GM23338 (cell line): ENCODE measurements around the gene LCE1A. TPM values are rescaled to one million over a fixed set of nuclear protein-coding genes. Genes with fewer than 3 reads are reported as not detected.

Source experiments
- ATAC-seq: fragments of 200-7000 bp; cut with Tn5 transposase; 3 replicates; pipeline ENCODE4 v1.9.1; 2020
- DNase-seq: peaks from one replicate; pipeline ENCODE4 v3.0.0-alpha.2; 2015; ENCODE audit warnings: low spot score
- H2AFZ ChIP-seq: fragments of 200-600 bp; sonication (generic); 2 replicates; pipeline ENCODE4 v1.8.0; 2016; ENCODE audit warnings: antibody characterized with exemption, mild to moderate bottlenecking, moderate library complexity
- H3F3A ChIP-seq: fragments of 200-600 bp; sonication (generic); replicated peaks from 2 replicates; pipeline ENCODE4 v1.8.0; 2017; ENCODE audit warnings: antibody characterized with exemption, mixed run types, low read depth
- H3K27ac ChIP-seq: fragments of 200-600 bp; sonication (generic); 2 replicates; pipeline ENCODE4 v1.6.1; 2016; ENCODE audit warnings: low read depth
- H3K27me3 ChIP-seq: fragments of 200-600 bp; sonication (generic); 2 replicates; pipeline ENCODE4 v1.8.0; 2016; ENCODE audit warnings: mild to moderate bottlenecking, mixed run types, moderate library complexity; ENCODE audit not compliant: insufficient read depth
- H3K36me3 ChIP-seq: fragments of 200-600 bp; sonication (generic); 2 replicates; pipeline ENCODE4 v1.8.0; 2016; ENCODE audit warnings: mild to moderate bottlenecking; ENCODE audit not compliant: insufficient read depth
- H3K4me1 ChIP-seq: fragments of 200-600 bp; sonication (generic); 2 replicates; pipeline ENCODE4 v1.8.0; 2016; ENCODE audit warnings: mild to moderate bottlenecking, moderate library complexity; ENCODE audit not compliant: insufficient read depth
- H3K4me2 ChIP-seq: fragments of 200-600 bp; sonication (generic); 2 replicates; pipeline ENCODE4 v1.7.1; 2017; ENCODE audit warnings: mixed run types
- H3K4me3 ChIP-seq: fragments of 200-600 bp; sonication (generic); 2 replicates; pipeline ENCODE4 v1.6.1; 2016; ENCODE audit warnings: mixed run types
- H3K79me2 ChIP-seq: fragments of 200-600 bp; sonication (generic); replicated peaks from 2 replicates; pipeline ENCODE4 v1.8.0; 2017; ENCODE audit warnings: mild to moderate bottlenecking; ENCODE audit not compliant: insufficient read depth
- H3K9me2 ChIP-seq: fragments of 200-600 bp; sonication (generic); 2 replicates; pipeline ENCODE4 v1.8.0; 2017; ENCODE audit not compliant: insufficient read depth
- H4K20me1 ChIP-seq: fragments of 200-600 bp; sonication (generic); replicated peaks from 2 replicates; pipeline ENCODE4 v1.8.0; 2017; ENCODE audit warnings: mild to moderate bottlenecking; ENCODE audit not compliant: insufficient read depth
- H3K27ac Mint-ChIP-seq: 2 replicates; pipeline ENCODE4 v1.8.0; 2020; ENCODE audit warnings: inconsistent platforms, mild to moderate bottlenecking, moderate library complexity, mixed read lengths
- H3K27me3 Mint-ChIP-seq: 3 replicates; pipeline ENCODE4 v1.8.0; 2022; ENCODE audit warnings: low read depth, mild to moderate bottlenecking, moderate library complexity, mixed read lengths, inconsistent platforms; ENCODE audit not compliant: insufficient read depth, poor library complexity
- H3K36me3 Mint-ChIP-seq: 3 replicates; pipeline ENCODE4 v1.8.0; 2021; ENCODE audit warnings: low read depth, mild to moderate bottlenecking, inconsistent platforms, moderate library complexity, mixed read lengths
- H3K4me1 Mint-ChIP-seq: 3 replicates; pipeline ENCODE4 v1.8.0; 2020; ENCODE audit warnings: mild to moderate bottlenecking, inconsistent platforms, mixed read lengths
- H3K4me3 Mint-ChIP-seq: 3 replicates; pipeline ENCODE4 v1.8.0; 2021; ENCODE audit warnings: moderate library complexity, mild to moderate bottlenecking, inconsistent platforms, mixed read lengths
- H3K9me3 Mint-ChIP-seq: 3 replicates; pipeline ENCODE4 v1.8.0; 2020; ENCODE audit warnings: moderate library complexity, mild to moderate bottlenecking, inconsistent platforms, mixed read lengths
- CREB1 ChIP-seq: fragments of 250-450 bp; sonication (Bioruptor Pico); IDR thresholded peaks from 2 replicates; pipeline ENCODE4 v1.5.0; 2020; ENCODE audit warnings: low read depth, mild to moderate bottlenecking, moderate library complexity
- EZH2 ChIP-seq: fragments of 200-600 bp; sonication (generic); IDR thresholded peaks from one replicate; pipeline ENCODE4 v1.8.0; 2017; ENCODE audit warnings: antibody characterized with exemption, mild to moderate bottlenecking, low read depth; ENCODE audit not compliant: unreplicated experiment
- JUNB ChIP-seq: IDR thresholded peaks from one replicate; pipeline ENCODE4 v1.6.1; 2016; ENCODE audit warnings: antibody characterized with exemption; ENCODE audit not compliant: unreplicated experiment
- POLR2AphosphoS5 ChIP-seq: IDR thresholded peaks from 2 replicates; pipeline ENCODE4 v1.6.1; 2016; ENCODE audit warnings: antibody characterized with exemption, low read depth
- ZNF114 ChIP-seq: fragments of 250-450 bp; sonication (Bioruptor Pico); IDR thresholded peaks from 2 replicates; pipeline ENCODE4 v1.5.0; 2020; ENCODE audit warnings: mild to moderate bottlenecking, moderate library complexity
- polyA plus RNA-seq: library from polyadenylated mRNA; unstranded; fragments of >200 nt; fragmentation: Nextera tagmentation; extraction: Ambion mirVana; gene quantifications from 2 replicates; pipeline ENCODE4 v1.2.1, GENCODE V29; 2016
- total RNA-seq: library from RNA; depleted of rRNA; stranded (reverse); fragments of >200 nt; shearing (Covaris generic); gene quantifications from 2 replicates; pipeline ENCODE4 v1.2.3, GENCODE V29; 2014
- TF ChIP-seq, protein P1 (sequence below): fragments of 250-450 bp; sonication (Bioruptor Pico); IDR thresholded peaks from 2 replicates; pipeline ENCODE4 v1.5.0; 2020; ENCODE audit warnings: mild to moderate bottlenecking, moderate library complexity
- TF ChIP-seq, protein P2 (sequence below), 2 experiments: fragments of 200-600 bp in 1 of 2; sonication (generic) in 1 of 2; conservative IDR thresholded peaks; 2 replicates each; pipeline versions ENCODE4 v1.5.1 to v1.6.1; 2016 to 2017; ENCODE audit warnings: antibody characterized with exemption in 2 of 2, low read depth in 2 of 2, mild to moderate bottlenecking in 2 of 2, moderate library complexity in 1 of 2

LCE1A gene
- total and polyA plus RNA-seq, 2 experiments from 2014 or later: not detected

DNA sequence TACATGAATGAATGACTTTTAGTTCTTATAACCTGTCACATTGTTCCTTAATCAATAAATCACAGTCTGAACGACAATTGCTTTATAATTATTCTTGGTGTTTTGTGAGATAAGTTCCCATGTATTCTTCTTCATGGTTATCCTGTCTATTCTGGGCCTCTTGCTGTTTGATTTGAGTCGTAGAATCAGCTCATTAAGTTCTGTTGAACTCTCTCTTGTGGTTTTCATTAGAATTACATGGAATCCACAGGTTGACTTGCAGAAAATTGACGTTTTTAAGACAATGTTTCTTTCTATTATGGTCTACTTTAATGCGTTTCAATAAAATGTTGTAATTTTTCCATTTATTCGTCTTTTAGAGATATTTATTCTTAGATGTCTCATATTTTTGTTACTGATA, 4.0 kb upstream of the LCE1A start:
- H3K27ac ChIP-seq: no peak overlapping the region
- no peaks in the 10 kb centered on the region for H3K27me3 ChIP-seq
- no peak overlapping the region for H2AFZ ChIP-seq
- H3K4me1 Mint-ChIP-seq: no peaks in the 10 kb centered on the region
- TF ChIP-seq, protein P1, sequence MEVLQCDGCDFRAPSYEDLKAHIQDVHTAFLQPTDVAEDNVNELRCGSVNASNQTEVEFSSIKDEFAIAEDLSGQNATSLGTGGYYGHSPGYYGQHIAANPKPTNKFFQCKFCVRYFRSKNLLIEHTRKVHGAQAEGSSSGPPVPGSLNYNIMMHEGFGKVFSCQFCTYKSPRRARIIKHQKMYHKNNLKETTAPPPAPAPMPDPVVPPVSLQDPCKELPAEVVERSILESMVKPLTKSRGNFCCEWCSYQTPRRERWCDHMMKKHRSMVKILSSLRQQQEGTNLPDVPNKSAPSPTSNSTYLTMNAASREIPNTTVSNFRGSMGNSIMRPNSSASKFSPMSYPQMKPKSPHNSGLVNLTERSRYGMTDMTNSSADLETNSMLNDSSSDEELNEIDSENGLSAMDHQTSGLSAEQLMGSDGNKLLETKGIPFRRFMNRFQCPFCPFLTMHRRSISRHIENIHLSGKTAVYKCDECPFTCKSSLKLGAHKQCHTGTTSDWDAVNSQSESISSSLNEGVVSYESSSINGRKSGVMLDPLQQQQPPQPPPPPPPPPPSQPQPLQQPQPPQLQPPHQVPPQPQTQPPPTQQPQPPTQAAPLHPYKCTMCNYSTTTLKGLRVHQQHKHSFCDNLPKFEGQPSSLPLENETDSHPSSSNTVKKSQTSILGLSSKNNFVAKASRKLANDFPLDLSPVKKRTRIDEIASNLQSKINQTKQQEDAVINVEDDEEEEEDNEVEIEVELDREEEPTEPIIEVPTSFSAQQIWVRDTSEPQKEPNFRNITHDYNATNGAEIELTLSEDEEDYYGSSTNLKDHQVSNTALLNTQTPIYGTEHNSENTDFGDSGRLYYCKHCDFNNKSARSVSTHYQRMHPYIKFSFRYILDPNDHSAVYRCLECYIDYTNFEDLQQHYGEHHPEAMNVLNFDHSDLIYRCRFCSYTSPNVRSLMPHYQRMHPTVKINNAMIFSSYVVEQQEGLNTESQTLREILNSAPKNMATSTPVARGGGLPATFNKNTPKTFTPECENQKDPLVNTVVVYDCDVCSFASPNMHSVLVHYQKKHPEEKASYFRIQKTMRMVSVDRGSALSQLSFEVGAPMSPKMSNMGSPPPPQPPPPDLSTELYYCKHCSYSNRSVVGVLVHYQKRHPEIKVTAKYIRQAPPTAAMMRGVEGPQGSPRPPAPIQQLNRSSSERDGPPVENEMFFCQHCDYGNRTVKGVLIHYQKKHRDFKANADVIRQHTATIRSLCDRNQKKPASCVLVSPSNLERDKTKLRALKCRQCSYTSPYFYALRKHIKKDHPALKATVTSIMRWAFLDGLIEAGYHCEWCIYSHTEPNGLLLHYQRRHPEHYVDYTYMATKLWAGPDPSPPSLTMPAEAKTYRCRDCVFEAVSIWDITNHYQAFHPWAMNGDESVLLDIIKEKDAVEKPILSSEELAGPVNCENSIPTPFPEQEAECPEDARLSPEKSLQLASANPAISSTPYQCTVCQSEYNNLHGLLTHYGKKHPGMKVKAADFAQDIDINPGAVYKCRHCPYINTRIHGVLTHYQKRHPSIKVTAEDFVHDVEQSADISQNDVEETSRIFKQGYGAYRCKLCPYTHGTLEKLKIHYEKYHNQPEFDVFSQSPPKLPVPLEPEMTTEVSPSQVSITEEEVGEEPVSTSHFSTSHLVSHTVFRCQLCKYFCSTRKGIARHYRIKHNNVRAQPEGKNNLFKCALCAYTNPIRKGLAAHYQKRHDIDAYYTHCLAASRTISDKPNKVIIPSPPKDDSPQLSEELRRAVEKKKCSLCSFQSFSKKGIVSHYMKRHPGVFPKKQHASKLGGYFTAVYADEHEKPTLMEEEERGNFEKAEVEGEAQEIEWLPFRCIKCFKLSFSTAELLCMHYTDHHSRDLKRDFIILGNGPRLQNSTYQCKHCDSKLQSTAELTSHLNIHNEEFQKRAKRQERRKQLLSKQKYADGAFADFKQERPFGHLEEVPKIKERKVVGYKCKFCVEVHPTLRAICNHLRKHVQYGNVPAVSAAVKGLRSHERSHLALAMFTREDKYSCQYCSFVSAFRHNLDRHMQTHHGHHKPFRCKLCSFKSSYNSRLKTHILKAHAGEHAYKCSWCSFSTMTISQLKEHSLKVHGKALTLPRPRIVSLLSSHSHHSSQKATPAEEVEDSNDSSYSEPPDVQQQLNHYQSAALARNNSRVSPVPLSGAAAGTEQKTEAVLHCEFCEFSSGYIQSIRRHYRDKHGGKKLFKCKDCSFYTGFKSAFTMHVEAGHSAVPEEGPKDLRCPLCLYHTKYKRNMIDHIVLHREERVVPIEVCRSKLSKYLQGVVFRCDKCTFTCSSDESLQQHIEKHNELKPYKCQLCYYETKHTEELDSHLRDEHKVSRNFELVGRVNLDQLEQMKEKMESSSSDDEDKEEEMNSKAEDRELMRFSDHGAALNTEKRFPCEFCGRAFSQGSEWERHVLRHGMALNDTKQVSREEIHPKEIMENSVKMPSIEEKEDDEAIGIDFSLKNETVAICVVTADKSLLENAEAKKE (CRISPR knock-in tag): no peak
- TF ChIP-seq POLR2AphosphoS5 (no peak), ZNF114 (no peak), CREB1 (no peak), EZH2 (no peak), JUNB (no peak)
- TF ChIP-seq, protein P2, sequence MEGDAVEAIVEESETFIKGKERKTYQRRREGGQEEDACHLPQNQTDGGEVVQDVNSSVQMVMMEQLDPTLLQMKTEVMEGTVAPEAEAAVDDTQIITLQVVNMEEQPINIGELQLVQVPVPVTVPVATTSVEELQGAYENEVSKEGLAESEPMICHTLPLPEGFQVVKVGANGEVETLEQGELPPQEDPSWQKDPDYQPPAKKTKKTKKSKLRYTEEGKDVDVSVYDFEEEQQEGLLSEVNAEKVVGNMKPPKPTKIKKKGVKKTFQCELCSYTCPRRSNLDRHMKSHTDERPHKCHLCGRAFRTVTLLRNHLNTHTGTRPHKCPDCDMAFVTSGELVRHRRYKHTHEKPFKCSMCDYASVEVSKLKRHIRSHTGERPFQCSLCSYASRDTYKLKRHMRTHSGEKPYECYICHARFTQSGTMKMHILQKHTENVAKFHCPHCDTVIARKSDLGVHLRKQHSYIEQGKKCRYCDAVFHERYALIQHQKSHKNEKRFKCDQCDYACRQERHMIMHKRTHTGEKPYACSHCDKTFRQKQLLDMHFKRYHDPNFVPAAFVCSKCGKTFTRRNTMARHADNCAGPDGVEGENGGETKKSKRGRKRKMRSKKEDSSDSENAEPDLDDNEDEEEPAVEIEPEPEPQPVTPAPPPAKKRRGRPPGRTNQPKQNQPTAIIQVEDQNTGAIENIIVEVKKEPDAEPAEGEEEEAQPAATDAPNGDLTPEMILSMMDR (conservative IDR thresholded peaks at IDR 0.05; ENCODE audit: low read depth in 2 of 2): no peak
- H3K36me3 Mint-ChIP-seq: no peaks in the 10 kb centered on the region
- no peak overlapping the region for H3K4me3 Mint-ChIP-seq
- H4K20me1 ChIP-seq: no peaks in the 10 kb centered on the region
- H3F3A ChIP-seq: no peaks in the 10 kb centered on the region
- H3K36me3 ChIP-seq: no peaks in the 10 kb centered on the region
- ATAC-seq (no peak), DNase-seq (no peak)
- H3K9me2 ChIP-seq: no peaks in the 10 kb centered on the region
- H3K79me2 ChIP-seq: no peaks in the 10 kb centered on the region
- no peaks in the 10 kb centered on the region for H3K9me3 Mint-ChIP-seq
- no peaks in the 10 kb centered on the region for H3K4me1 ChIP-seq
- H3K27ac Mint-ChIP-seq: no peak overlapping the region
- H3K4me2 ChIP-seq: no peak overlapping the region
- peaks cover 3% of the 10 kb centered on the region for H3K27me3 Mint-ChIP-seq
- H3K4me3 ChIP-seq: no peak overlapping the region
